Esophagus squamous epithelium (tissue), 4 donors: Measurements from ENCODE around the gene PRDM2.

ENCODE experiments used
- CTCF ChIP-seq, 6 experiments: fragments of 450-650 bp in 4 of 6; fragments of 200-600 bp in 2 of 6; sonication (generic) in 2 of 6; IDR thresholded peaks; one replicate each; pipeline ENCODE4 v1.5.1; 2016 to 2019; ENCODE audit warnings: antibody characterized with exemption in 6 of 6, mild to moderate bottlenecking in 4 of 6, moderate library complexity in 4 of 6
- POLR2A ChIP-seq, 4 donors: fragments of 450-650 bp; IDR thresholded peaks; one replicate each; pipeline ENCODE4 v1.6.1; 2017; ENCODE audit warnings: antibody characterized with exemption in 4 of 4, mild to moderate bottlenecking in 4 of 4, moderate library complexity in 3 of 4

- TF ChIP-seq POLR2A (IDR thresholded peaks at IDR 0.05), result no peak
- no peak for TF ChIP-seq CTCF (IDR thresholded peaks at IDR 0.05)
Measured at GRCh38 chr1:13802782-13803545, 103.0 kb downstream of the PRDM2 start.
